DND-41 (cell line): ENCODE results near the gene BEND4.

Experiments
- ATAC-seq: fragments of 200-7000 bp; cut with Tn5 transposase; 3 replicates; pipeline ENCODE4 v1.9.1; 2021; ENCODE audit warnings: low read depth; ENCODE audit not compliant: insufficient read depth
- DNase-seq: peaks from one replicate; pipeline ENCODE4 v3.0.0-alpha.2; 2020
- H2AFZ ChIP-seq: 2 replicates; pipeline ENCODE4 v1.6.0; 2012; ENCODE audit warnings: low read depth, low read length
- H3K27ac ChIP-seq: 2 replicates; pipeline ENCODE4 v1.5.1; 2012; ENCODE audit warnings: low read length, inconsistent platforms
- H3K27me3 ChIP-seq: fragments of 200-600 bp; sonication (generic); 2 replicates; pipeline ENCODE4 v1.6.0; 2012; ENCODE audit warnings: low read length, mild to moderate bottlenecking, inconsistent platforms; ENCODE audit not compliant: insufficient read depth, poor library complexity
- H3K36me3 ChIP-seq: 2 replicates; pipeline ENCODE4 v1.5.1; 2012; ENCODE audit warnings: low read length, inconsistent platforms; ENCODE audit not compliant: insufficient read depth
- H3K4me1 ChIP-seq: 2 replicates; pipeline ENCODE4 v1.5.1; 2012; ENCODE audit warnings: mild to moderate bottlenecking, low read length; ENCODE audit not compliant: insufficient read depth
- H3K4me2 ChIP-seq: 2 replicates; pipeline ENCODE4 v1.6.0; 2012; ENCODE audit warnings: mild to moderate bottlenecking, moderate library complexity, low read length, inconsistent platforms; ENCODE audit not compliant: insufficient read depth
- H3K4me3 ChIP-seq, 2 experiments: fragments of 200-600 bp in 1 of 2; shearing (Covaris generic) in 1 of 2; 2 replicates each; pipeline ENCODE4 v1.5.1; 2012 to 2016; ENCODE audit warnings: inconsistent platforms in 2 of 2, low read length in 2 of 2, mild to moderate bottlenecking in 2 of 2, low read depth in 1 of 2, moderate library complexity in 1 of 2
- H3K79me2 ChIP-seq: 2 replicates; pipeline ENCODE4 v1.6.0; 2012; ENCODE audit warnings: low read length, inconsistent platforms; ENCODE audit not compliant: insufficient read depth
- H3K9ac ChIP-seq: 2 replicates; pipeline ENCODE4 v1.6.0; 2012; ENCODE audit warnings: low read depth, mild to moderate bottlenecking, inconsistent platforms, low read length, moderate library complexity
- H3K9me3 ChIP-seq: 2 replicates; pipeline ENCODE4 v1.5.1; 2012; ENCODE audit warnings: low read length, moderate library complexity, mild to moderate bottlenecking, inconsistent platforms; ENCODE audit not compliant: insufficient read depth, severe bottlenecking
- H4K20me1 ChIP-seq: 2 replicates; pipeline ENCODE4 v1.6.0; 2012; ENCODE audit warnings: low read length; ENCODE audit not compliant: insufficient read depth
- EZH2 ChIP-seq: IDR thresholded peaks from 3 replicates; pipeline ENCODE4 v1.6.1; 2012; ENCODE audit warnings: borderline replicate concordance, low read depth, mild to moderate bottlenecking, moderate library complexity, low read length, inconsistent platforms; ENCODE audit not compliant: severe bottlenecking
- TF ChIP-seq, protein P1 (sequence below): IDR thresholded peaks from 2 replicates; pipeline ENCODE4 v1.5.1; 2012; ENCODE audit warnings: borderline replicate concordance, low read length, moderate library complexity, mild to moderate bottlenecking; ENCODE audit not compliant: poor library complexity, severe bottlenecking; ENCODE audit errors: extremely low read depth

BEND4 gene

DNA sequence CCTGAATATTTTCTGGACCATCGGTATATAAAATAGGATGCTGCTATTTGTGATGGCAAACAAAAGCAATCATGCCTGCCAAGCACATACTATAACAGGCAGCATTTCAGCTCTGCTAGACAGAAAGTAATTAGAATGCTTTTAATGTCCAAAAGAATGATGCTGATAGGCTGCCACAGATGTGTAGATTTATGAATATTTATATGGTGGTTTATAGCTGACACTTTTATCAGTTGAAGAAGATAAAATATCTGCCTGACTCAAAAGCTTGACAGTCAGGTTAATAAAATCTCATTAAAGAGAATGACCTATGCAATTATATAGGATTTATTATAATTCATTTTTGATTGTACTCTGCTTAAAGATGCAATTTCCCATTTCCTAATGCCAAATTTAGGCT is 4.0 kb downstream of the BEND4 start:
- no peaks in the 10 kb centered on the region for H3K9me3 ChIP-seq
- H2AFZ ChIP-seq: no peak overlapping the region
- H3K79me2 ChIP-seq: no peaks in the 10 kb centered on the region
- H3K27ac ChIP-seq: no peak overlapping the region
- DNase-seq (no peak), ATAC-seq (no peak)
- H3K4me2 ChIP-seq: no peak overlapping the region
- no peak for TF ChIP-seq EZH2
- TF ChIP-seq, protein P1, sequence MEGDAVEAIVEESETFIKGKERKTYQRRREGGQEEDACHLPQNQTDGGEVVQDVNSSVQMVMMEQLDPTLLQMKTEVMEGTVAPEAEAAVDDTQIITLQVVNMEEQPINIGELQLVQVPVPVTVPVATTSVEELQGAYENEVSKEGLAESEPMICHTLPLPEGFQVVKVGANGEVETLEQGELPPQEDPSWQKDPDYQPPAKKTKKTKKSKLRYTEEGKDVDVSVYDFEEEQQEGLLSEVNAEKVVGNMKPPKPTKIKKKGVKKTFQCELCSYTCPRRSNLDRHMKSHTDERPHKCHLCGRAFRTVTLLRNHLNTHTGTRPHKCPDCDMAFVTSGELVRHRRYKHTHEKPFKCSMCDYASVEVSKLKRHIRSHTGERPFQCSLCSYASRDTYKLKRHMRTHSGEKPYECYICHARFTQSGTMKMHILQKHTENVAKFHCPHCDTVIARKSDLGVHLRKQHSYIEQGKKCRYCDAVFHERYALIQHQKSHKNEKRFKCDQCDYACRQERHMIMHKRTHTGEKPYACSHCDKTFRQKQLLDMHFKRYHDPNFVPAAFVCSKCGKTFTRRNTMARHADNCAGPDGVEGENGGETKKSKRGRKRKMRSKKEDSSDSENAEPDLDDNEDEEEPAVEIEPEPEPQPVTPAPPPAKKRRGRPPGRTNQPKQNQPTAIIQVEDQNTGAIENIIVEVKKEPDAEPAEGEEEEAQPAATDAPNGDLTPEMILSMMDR: no peak
- no peaks in the 10 kb centered on the region for H3K4me1 ChIP-seq
- H3K36me3 ChIP-seq: no peaks in the 10 kb centered on the region
- H4K20me1 ChIP-seq: no peaks in the 10 kb centered on the region
- no peak overlapping the region for H3K4me3 ChIP-seq
- H3K9ac ChIP-seq: no peak overlapping the region
- no peaks in the 10 kb centered on the region for H3K27me3 ChIP-seq

DNA sequence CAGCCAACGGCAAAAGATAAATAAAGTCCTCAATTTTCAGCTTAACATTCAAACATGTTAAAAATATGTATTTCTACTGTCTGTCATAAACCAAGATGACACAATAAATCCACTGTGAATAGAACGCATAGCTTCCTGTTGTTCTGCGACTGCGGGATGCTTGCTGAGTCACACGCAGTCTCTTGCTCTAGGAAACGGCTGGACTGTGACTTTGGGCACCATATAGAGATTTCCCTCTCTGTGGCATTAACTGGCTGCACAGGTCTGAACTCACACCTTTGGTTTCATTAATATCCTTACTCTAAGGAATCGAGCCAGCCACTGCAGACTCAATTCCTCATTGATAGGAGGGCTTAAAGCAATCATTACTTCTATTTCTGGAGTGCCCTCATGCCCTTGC is 8.4 kb downstream of the BEND4 start:
- no peaks in the 10 kb centered on the region for H3K4me1 ChIP-seq
- H3K36me3 ChIP-seq: no peaks in the 10 kb centered on the region
- ATAC-seq (no peak), DNase-seq (no peak)
- TF ChIP-seq EZH2: no peak
- TF ChIP-seq, protein P1: no peak
- no peak overlapping the region for H3K9ac ChIP-seq
- H3K27me3 ChIP-seq: no peaks in the 10 kb centered on the region
- no peaks in the 10 kb centered on the region for H3K9me3 ChIP-seq
- H3K4me2 ChIP-seq: no peak overlapping the region
- H2AFZ ChIP-seq: no peak overlapping the region
- H4K20me1 ChIP-seq: no peaks in the 10 kb centered on the region
- H3K4me3 ChIP-seq: no peak overlapping the region
- no peak overlapping the region for H3K27ac ChIP-seq
- no peaks in the 10 kb centered on the region for H3K79me2 ChIP-seq

DNA sequence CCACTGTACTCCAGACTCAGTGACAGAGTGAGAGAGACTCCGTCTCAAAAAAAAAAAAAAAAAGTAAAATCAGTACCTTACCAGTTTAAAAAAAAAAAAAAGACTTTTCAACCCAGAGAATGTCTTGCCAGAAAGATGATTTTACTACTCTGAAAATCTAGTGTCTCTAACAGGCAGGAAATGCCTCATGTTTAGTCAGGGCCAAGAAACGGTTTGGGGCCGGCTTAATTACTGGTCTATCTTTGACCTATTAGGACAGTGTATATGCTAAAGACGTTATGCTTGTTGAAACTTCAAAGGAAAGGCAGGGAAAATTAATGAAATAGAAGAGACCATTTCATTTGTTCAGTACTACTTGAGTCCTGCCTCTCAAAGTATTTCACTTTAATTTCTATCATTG is 9.9 kb downstream of the BEND4 start:
- no peaks in the 10 kb centered on the region for H3K27me3 ChIP-seq
- H4K20me1 ChIP-seq: no peaks in the 10 kb centered on the region
- no peaks in the 10 kb centered on the region for H3K4me1 ChIP-seq
- H3K4me2 ChIP-seq: no peak overlapping the region
- no peak for TF ChIP-seq EZH2
- TF ChIP-seq, protein P1: no peak
- DNase-seq (no peak), ATAC-seq (no peak)
- H3K79me2 ChIP-seq: no peaks in the 10 kb centered on the region
- H3K36me3 ChIP-seq: no peaks in the 10 kb centered on the region
- no peak overlapping the region for H3K4me3 ChIP-seq
- no peaks in the 10 kb centered on the region for H3K9me3 ChIP-seq
- H3K27ac ChIP-seq: no peak overlapping the region
- H3K9ac ChIP-seq: no peak overlapping the region
- H2AFZ ChIP-seq: no peak overlapping the region

DNA sequence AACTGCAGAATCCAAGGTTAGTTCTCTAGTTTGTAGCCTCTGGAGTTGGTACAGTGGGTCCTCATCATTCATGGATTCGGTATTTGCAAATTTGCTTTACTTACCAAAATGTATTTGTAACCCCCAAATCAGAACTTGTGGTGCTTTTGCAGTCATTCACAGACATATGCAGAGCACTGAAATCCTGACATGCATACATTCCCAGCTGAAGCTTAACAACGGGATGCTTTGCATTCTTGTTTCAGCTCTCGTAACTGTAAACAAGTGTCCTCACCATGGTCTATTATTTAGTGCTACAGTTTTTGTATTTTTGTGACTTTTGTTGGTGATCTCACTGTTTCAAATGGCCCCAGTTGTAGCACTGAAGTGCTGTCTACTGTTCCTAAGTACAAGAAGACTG is 16.1 kb downstream of the BEND4 start:
- Histone ChIP-seq H3K9me3 (no peaks in the 10 kb centered on the region), H3K4me3 (no peak overlapping the region), H3K27me3 (no peaks in the 10 kb centered on the region), H3K9ac (no peak overlapping the region), H3K4me2 (no peak overlapping the region), H3K36me3 (no peaks in the 10 kb centered on the region), H2AFZ (no peak overlapping the region), H3K79me2 (no peaks in the 10 kb centered on the region), H3K27ac (no peak overlapping the region), H4K20me1 (no peaks in the 10 kb centered on the region), H3K4me1 (no peaks in the 10 kb centered on the region)
- no peak for ATAC-seq
- DNase-seq: no peak
- TF ChIP-seq EZH2: no peak
- TF ChIP-seq, protein P1: no peak
